HepG2 (cell line): Measurements from ENCODE around the gene PDCD11. TPM values are rescaled to one million over a fixed set of nuclear protein-coding genes. Genes with fewer than 3 reads are reported as not detected.

Source experiments
- ATAC-seq: fragments of 200-7000 bp; cut with Tn5 transposase; 3 replicates; pipeline ENCODE4 v1.9.1; 2020; ENCODE audit warnings: mild to moderate bottlenecking, moderate library complexity
- BruUV-seq: library from RNA; stranded (reverse); fragments of 400-500 nt; replicated peaks from 2 replicates; lab custom pipeline; 2021; lab: Mats Ljungman, UMichigan
- CTCF ChIA-PET: fragments of 300-600 bp; formaldehyde crosslinking; extraction: SDS; loops from one replicate; lab custom pipeline; 2021; ENCODE audit warnings: low total read pairs, inconsistent platforms, low intra/inter-chr PET ratio; lab: Yijun Ruan, JAX
- POLR2A ChIA-PET: fragments of 350-600 bp; sonication (Branson Sonifier 250); formaldehyde crosslinking; loops from one replicate; lab custom pipeline; 2020; ENCODE audit warnings: antibody characterized with exemption, inconsistent platforms; lab: Yijun Ruan, JAX
- DNase-seq: peaks from one replicate; pipeline ENCODE4 v3.0.0-alpha.2; 2015; ENCODE audit warnings: low spot score
- FAIRE-seq: peaks from 3 replicates; lab custom pipeline; 2011; peaks lifted over from hg19 to GRCh38; lab: Jason Lieb, UNC
- H2AFZ ChIP-seq: one replicate; pipeline ENCODE4 v1.6.1; 2011; ENCODE audit warnings: low read length, inconsistent platforms
- H3K27ac ChIP-seq: fragments of 300-600 bp; 3 replicates; pipeline ENCODE4 v1.8.0; 2011; ENCODE audit warnings: mixed run types, mild to moderate bottlenecking, mixed read lengths, low read length, inconsistent platforms; ENCODE audit not compliant: insufficient read depth; ENCODE audit errors: extremely low read length
- H3K27me3 ChIP-seq, 2 experiments: fragments of 200-600 bp in 1 of 2; 2 replicates in 1 of 2; 3 replicates in 1 of 2; pipeline versions ENCODE4 v1.6.0 to v1.8.0; 2011; ENCODE audit warnings: low read length in 2 of 2, mild to moderate bottlenecking in 2 of 2, moderate library complexity in 2 of 2, inconsistent platforms in 1 of 2; ENCODE audit not compliant: insufficient read depth in 2 of 2, control insufficient read depth in 1 of 2
- H3K36me3 ChIP-seq, 2 experiments: fragments of 200-600 bp in 1 of 2; replicated peaks in 1 of 2; 2 replicates in 1 of 2; 3 replicates in 1 of 2; pipeline versions ENCODE4 v1.5.1 to v1.8.0; 2011; ENCODE audit warnings: low read length in 2 of 2, inconsistent platforms in 1 of 2; ENCODE audit not compliant: insufficient read depth in 2 of 2, control insufficient read depth in 1 of 2
- H3K4me1 ChIP-seq: 2 replicates; pipeline ENCODE4 v1.5.1; 2012; ENCODE audit warnings: low read length, inconsistent platforms; ENCODE audit not compliant: insufficient read depth
- H3K4me2 ChIP-seq: 2 replicates; pipeline ENCODE4 v1.6.0; 2011; ENCODE audit warnings: low read depth, low read length, inconsistent platforms
- H3K4me3 ChIP-seq, 3 experiments: fragments of 200-600 bp in 1 of 3; sonication (generic), shearing (Covaris generic) in 1 of 3; replicated peaks in 1 of 3; 2 replicates each; pipeline ENCODE4 v1.5.1; 2011 to 2016; ENCODE audit warnings: low read length in 3 of 3, inconsistent platforms in 2 of 3, low read depth in 2 of 3, mild to moderate bottlenecking in 2 of 3, control low read depth in 1 of 3, mixed read lengths in 1 of 3; ENCODE audit not compliant: insufficient read depth in 1 of 3
- H3K79me2 ChIP-seq: one replicate; pipeline ENCODE4 v1.6.1; 2011; ENCODE audit warnings: low read length, inconsistent platforms; ENCODE audit not compliant: insufficient read depth
- H3K9ac ChIP-seq: 2 replicates; pipeline ENCODE4 v1.6.0; 2011; ENCODE audit warnings: mild to moderate bottlenecking, low read depth, low read length, inconsistent platforms; ENCODE audit not compliant: insufficient read depth
- H3K9me3 ChIP-seq: 2 replicates; pipeline ENCODE4 v1.5.1; 2012; ENCODE audit warnings: mild to moderate bottlenecking, low read length
- H4K20me1 ChIP-seq: 2 replicates; pipeline ENCODE4 v1.6.0; 2011; ENCODE audit warnings: inconsistent platforms, mild to moderate bottlenecking, low read length, moderate library complexity; ENCODE audit not compliant: insufficient read depth
- KLF9 ChIP-seq: IDR thresholded peaks from 2 replicates; pipeline ENCODE4 v1.6.1; 2016; ENCODE audit warnings: low read depth
- PCBP1 ChIP-seq: fragments of 200-400 bp; formaldehyde crosslinking; IDR thresholded peaks from 2 replicates; pipeline ENCODE4 v1.6.1; 2017; ENCODE audit warnings: mild to moderate bottlenecking, low read depth, low read length, borderline replicate concordance
- RXRB ChIP-seq: IDR thresholded peaks from 2 replicates; pipeline ENCODE4 v1.6.1; 2016; ENCODE audit warnings: borderline replicate concordance, missing genetic modification reagents, missing compliant biosample characterization
- ZMAT3 ChIP-seq: sonication (generic); formaldehyde crosslinking; conservative IDR thresholded peaks from 2 replicates; pipeline ENCODE4 v1.7.0; 2021; ENCODE audit warnings: missing genetic modification reagents
- ZNF251 ChIP-seq: sonication (generic); formaldehyde crosslinking; IDR thresholded peaks from 2 replicates; pipeline ENCODE4 v1.9.0; 2021; ENCODE audit warnings: mild to moderate bottlenecking, missing genetic modification reagents
- ZNF558 ChIP-seq: sonication (generic); formaldehyde crosslinking; IDR thresholded peaks from 2 replicates; pipeline ENCODE4 v1.9.0; 2022; ENCODE audit warnings: mild to moderate bottlenecking, missing genetic modification reagents, borderline replicate concordance
- ZNF768 ChIP-seq: sonication (generic); formaldehyde crosslinking; IDR thresholded peaks from 2 replicates; pipeline ENCODE4 v1.4.0; 2020; ENCODE audit warnings: missing genetic modification reagents
- whole genome bisulfite sequencing: methylation state at CpG from one replicate; pipeline ENCODE4 v1.1.6; 2017; ENCODE audit warnings: low lambda C conversion rate; 5-methylcytosine and 5-hydroxymethylcytosine counted together
- in situ Hi-C: cut with HindIII; loops from 2 replicates; pipeline ENCODE4 v1.10.0; 2017; ENCODE audit warnings: low pct_unique_long_range_greater_than_20kb; ENCODE audit not compliant: extremely low pct_ligation_motif_present
- intact Hi-C: fragments of 100-400 bp; cut with micrococcal nuclease; formaldehyde crosslinking; loops from one replicate; pipeline ENCODE4 v1.10.0; 2022; ENCODE audit not compliant: unreplicated experiment
- polyA plus RNA-seq, 8 experiments: library from polyadenylated mRNA; depleted of rRNA in 3 of 8; stranded (reverse) in 7 of 8; unstranded in 1 of 8; fragments of >200 nt; fragmentation: Illumina TruSeq in 4 of 8; extraction: Trizol in 4 of 8; gene quantifications; 2 replicates each; pipeline versions ENCODE4 v1.2.1 to v1.2.3, GENCODE V29; 2011 to 2016; ENCODE audit warnings: low read depth in 4 of 8, missing spikeins in 1 of 8, mixed read lengths in 1 of 8; ENCODE audit not compliant: insufficient read depth in 1 of 8
- total RNA-seq, 5 experiments: library from RNA; depleted of rRNA; stranded (reverse); fragments of >200 nt; fragmentation: Illumina TruSeq; extraction: Trizol; gene quantifications; 2 replicates each; pipeline ENCODE4 v1.2.3, GENCODE V29; 2016; ENCODE audit warnings: low read depth in 1 of 5
- TF ChIP-seq, protein P1 (sequence below): sonication (generic); formaldehyde crosslinking; IDR thresholded peaks from 2 replicates; pipeline ENCODE4 v1.4.0; 2020; ENCODE audit warnings: mild to moderate bottlenecking, missing genetic modification reagents, borderline replicate concordance

The PDCD11 gene
- total and polyA plus RNA-seq, 2 of the 13 experiments (the other 11 are each of a cell fraction or from before 2014, with no cell fraction given), result 12.8 to 52.8 TPM

DNA sequence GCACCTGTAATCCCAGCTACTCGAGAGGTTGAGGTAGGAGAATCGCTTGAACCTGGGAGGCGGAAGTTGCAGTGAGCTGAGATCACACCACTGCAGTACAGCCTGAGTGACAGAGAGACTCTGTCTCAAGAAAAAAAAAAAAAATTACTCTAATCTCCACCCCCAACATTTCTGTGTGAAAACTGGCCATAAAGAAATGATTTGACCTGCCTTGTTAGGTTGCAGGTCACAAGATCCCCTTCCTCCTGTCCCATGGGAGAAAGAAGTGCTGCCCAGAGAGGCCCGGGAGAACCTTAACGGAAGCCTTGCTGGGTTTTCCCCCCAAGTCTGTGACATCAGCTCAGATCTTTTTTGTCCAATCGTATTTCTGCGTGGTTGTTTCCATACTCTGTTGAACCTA, 71.0 kb downstream of the PDCD11 start:
- H3K9ac ChIP-seq, result no peak overlapping the region
- in situ Hi-C loops, result no loop called here
- H2AFZ ChIP-seq, result no peak overlapping the region
- H3K27ac ChIP-seq, result no peak overlapping the region
- BruUV-seq, result no TSS peak
- H3K36me3 ChIP-seq, result no peaks in the 10 kb centered on the region
- H3K79me2 ChIP-seq, result no peaks in the 10 kb centered on the region
- ATAC-seq, result no peak
- no peaks in the 10 kb centered on the region for H3K9me3 ChIP-seq
- no peaks in the 10 kb centered on the region for H4K20me1 ChIP-seq
- peaks cover 1 to 42% of the 10 kb centered on the region in 2 experiments; a peak in 3 of 5 replicates for H3K27me3 ChIP-seq
- ChIA-PET POLR2A (no interaction called here), CTCF (no interaction called here)
- no peak overlapping the region for H3K4me3 ChIP-seq
- WGBS, result 57% methylated on average over 7 of the region's 7 CpGs
- H3K4me2 ChIP-seq, result no peak overlapping the region
- intact Hi-C loops, result no loop called here
- TF ChIP-seq KLF9 (CRISPR knock-in tag) (no peak), ZNF768 (CRISPR knock-in tag) (no peak), PCBP1 (no peak), ZMAT3 (CRISPR knock-in tag) (no peak), ZNF251 (CRISPR knock-in tag) (no peak), ZNF558 (CRISPR knock-in tag) (no peak), RXRB (CRISPR knock-in tag) (no peak)
- TF ChIP-seq, protein P1, sequence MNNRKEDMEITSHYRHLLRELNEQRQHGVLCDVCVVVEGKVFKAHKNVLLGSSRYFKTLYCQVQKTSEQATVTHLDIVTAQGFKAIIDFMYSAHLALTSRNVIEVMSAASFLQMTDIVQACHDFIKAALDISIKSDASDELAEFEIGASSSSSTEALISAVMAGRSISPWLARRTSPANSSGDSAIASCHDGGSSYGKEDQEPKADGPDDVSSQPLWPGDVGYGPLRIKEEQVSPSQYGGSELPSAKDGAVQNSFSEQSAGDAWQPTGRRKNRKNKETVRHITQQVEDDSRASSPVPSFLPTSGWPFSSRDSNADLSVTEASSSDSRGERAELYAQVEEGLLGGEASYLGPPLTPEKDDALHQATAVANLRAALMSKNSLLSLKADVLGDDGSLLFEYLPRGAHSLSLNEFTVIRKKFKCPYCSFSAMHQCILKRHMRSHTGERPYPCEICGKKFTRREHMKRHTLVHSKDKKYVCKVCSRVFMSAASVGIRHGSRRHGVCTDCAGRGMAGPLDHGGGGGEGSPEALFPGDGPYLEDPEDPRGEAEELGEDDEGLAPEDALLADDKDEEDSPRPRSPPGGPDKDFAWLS (CRISPR knock-in tag), result no peak
- TF ChIP-seq, all 625 proteins: peak for 0
- no peak for DNase-seq
- H3K4me1 ChIP-seq, result peaks cover 18% of the 10 kb centered on the region
- no peak for FAIRE-seq
